Osteocyte (in vitro differentiated cells): Measurements from ENCODE around the gene S1PR2. TPM values are rescaled to one million over a fixed set of nuclear protein-coding genes. Genes with fewer than 3 reads are reported as not detected.

Experiments
- DNase-seq: peaks from one replicate; pipeline ENCODE4 v3.0.0; 2021; ENCODE audit warnings: mixed read lengths; ENCODE audit not compliant: unreplicated experiment; ENCODE audit errors: extremely low spot score
- H3K27ac Mint-ChIP-seq: one replicate; pipeline ENCODE4 v1.8.0; 2021; ENCODE audit warnings: mild to moderate bottlenecking, mixed read lengths; ENCODE audit not compliant: unreplicated experiment
- H3K27me3 Mint-ChIP-seq: one replicate; pipeline ENCODE4 v1.8.0; 2021; ENCODE audit warnings: mixed read lengths; ENCODE audit not compliant: unreplicated experiment
- H3K36me3 Mint-ChIP-seq: one replicate; pipeline ENCODE4 v1.8.0; 2021; ENCODE audit warnings: mixed read lengths; ENCODE audit not compliant: unreplicated experiment
- H3K4me1 Mint-ChIP-seq: one replicate; pipeline ENCODE4 v1.8.0; 2021; ENCODE audit warnings: mixed read lengths; ENCODE audit not compliant: unreplicated experiment
- H3K4me3 Mint-ChIP-seq: one replicate; pipeline ENCODE4 v1.8.0; 2021; ENCODE audit warnings: mild to moderate bottlenecking, moderate library complexity, mixed read lengths; ENCODE audit not compliant: unreplicated experiment
- H3K9me3 Mint-ChIP-seq: one replicate; pipeline ENCODE4 v1.8.0; 2021; ENCODE audit warnings: mixed read lengths; ENCODE audit not compliant: unreplicated experiment
- CTCF ChIP-seq: fragments of 200-600 bp; sonication (generic); IDR thresholded peaks from 2 replicates; pipeline ENCODE4 v1.5.0; 2021; ENCODE audit warnings: antibody characterized with exemption, mild to moderate bottlenecking, moderate library complexity
- total RNA-seq: library from RNA; stranded (reverse); gene quantifications from 2 replicates; pipeline ENCODE4 v1.2.1, GENCODE V29; 2021

The S1PR2 gene
- total RNA-seq, 1 donor from 2014 or later, result 23.6 TPM

- Mint-ChIP-seq H3K4me1 (no peaks in the 10 kb centered on the region), H3K27ac (no peak overlapping the region), H3K27me3 (no peaks in the 10 kb centered on the region), H3K4me3 (no peak overlapping the region), H3K9me3 (no peaks in the 10 kb centered on the region), H3K36me3 (peaks cover 15% of the 10 kb centered on the region)
- peak; percentile 92 for DNase-seq
- TF ChIP-seq CTCF, result peak; percentile 76
These were observed 28.2 kb upstream of the S1PR2 start for GRCh38 chr19:10259162-10259905.

GRCh38 chr19:10258080-10258710 lies 27.1 kb upstream of the S1PR2 start:
- no peak for DNase-seq
- H3K36me3 Mint-ChIP-seq, result peaks cover 18% of the 10 kb centered on the region
- no peak overlapping the region for H3K4me3 Mint-ChIP-seq
- no peaks in the 10 kb centered on the region for H3K27me3 Mint-ChIP-seq
- no peak for TF ChIP-seq CTCF
- peaks cover under 1% of the 10 kb centered on the region for H3K4me1 Mint-ChIP-seq
- H3K27ac Mint-ChIP-seq, result no peak overlapping the region
- H3K9me3 Mint-ChIP-seq, result no peaks in the 10 kb centered on the region

- Mint-ChIP-seq H3K4me1 (peaks cover 9% of the 10 kb centered on the region), H3K27me3 (no peaks in the 10 kb centered on the region), H3K27ac (no peak overlapping the region), H3K4me3 (no peak overlapping the region), H3K9me3 (no peaks in the 10 kb centered on the region), H3K36me3 (peaks cover 18% of the 10 kb centered on the region)
- no peak for TF ChIP-seq CTCF
- DNase-seq, result no peak
These were observed 26.0 kb upstream of the S1PR2 start for GRCh38 chr19:10256970-10257615.

- Mint-ChIP-seq H3K9me3 (no peaks in the 10 kb centered on the region), H3K4me1 (peaks cover 11% of the 10 kb centered on the region), H3K36me3 (peaks cover 18% of the 10 kb centered on the region), H3K4me3 (no peak overlapping the region), H3K27me3 (no peaks in the 10 kb centered on the region), H3K27ac (no peak overlapping the region)
- TF ChIP-seq CTCF, result no peak
- DNase-seq, result no peak
These were observed 25.4 kb upstream of the S1PR2 start for GRCh38 chr19:10256551-10256950.

GRCh38 chr19:10255358-10255757 lies 24.2 kb upstream of the S1PR2 start:
- H3K27me3 Mint-ChIP-seq, result no peaks in the 10 kb centered on the region
- no peak overlapping the region for H3K4me3 Mint-ChIP-seq
- DNase-seq, result no peak
- TF ChIP-seq CTCF, result no peak
- H3K9me3 Mint-ChIP-seq, result no peaks in the 10 kb centered on the region
- peaks cover 14% of the 10 kb centered on the region for H3K4me1 Mint-ChIP-seq
- peaks cover 18% of the 10 kb centered on the region for H3K36me3 Mint-ChIP-seq
- no peak overlapping the region for H3K27ac Mint-ChIP-seq
